ENCODE data around the gene ABCB10. TPM values are rescaled to one million over a fixed set of nuclear protein-coding genes. Genes with fewer than 3 reads are reported as not detected.
"Not testable (repeated sequence)": the region's sequence is repeated elsewhere in the genome, so short reads cannot be mapped to it uniquely, and the experiment has no call there.

The ABCB10 gene
- total RNA-seq, 4 donors from 2014 or later, result 11.4 to 13.2 (median 12.2) TPM

DNA sequence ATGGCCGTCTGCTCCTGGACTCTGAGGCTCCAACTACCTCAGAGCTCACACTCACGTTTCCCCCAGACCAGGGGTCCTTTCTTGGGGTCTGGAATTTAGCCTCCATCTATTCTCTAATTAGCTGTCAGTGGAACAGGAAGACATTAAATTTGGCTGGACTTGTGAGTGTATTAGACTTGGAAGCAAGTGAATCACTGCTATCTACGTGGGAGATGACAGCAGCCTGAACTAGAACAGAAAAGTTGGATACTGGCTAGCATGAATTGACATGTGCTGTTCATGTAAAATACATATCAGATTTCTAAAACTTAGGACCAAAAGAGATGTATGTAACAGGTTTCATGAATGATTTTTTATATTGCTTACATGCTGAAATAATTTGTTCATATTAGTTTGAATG is 39.4 kb upstream of the ABCB10 start:
- 55 to 57% methylated on average over 3 of the region's 3 CpGs for WGBS, 2 donors
- no peak overlapping the region for H3K4me3 ChIP-seq (ENCODE audit: low read depth, poor library complexity, severe bottlenecking)
- no peak for DNase-seq (ENCODE audit: low spot score in 2 of 2)
- no peak for TF ChIP-seq POLR2A (IDR thresholded peaks at IDR 0.05)
- TF ChIP-seq, protein P1, sequence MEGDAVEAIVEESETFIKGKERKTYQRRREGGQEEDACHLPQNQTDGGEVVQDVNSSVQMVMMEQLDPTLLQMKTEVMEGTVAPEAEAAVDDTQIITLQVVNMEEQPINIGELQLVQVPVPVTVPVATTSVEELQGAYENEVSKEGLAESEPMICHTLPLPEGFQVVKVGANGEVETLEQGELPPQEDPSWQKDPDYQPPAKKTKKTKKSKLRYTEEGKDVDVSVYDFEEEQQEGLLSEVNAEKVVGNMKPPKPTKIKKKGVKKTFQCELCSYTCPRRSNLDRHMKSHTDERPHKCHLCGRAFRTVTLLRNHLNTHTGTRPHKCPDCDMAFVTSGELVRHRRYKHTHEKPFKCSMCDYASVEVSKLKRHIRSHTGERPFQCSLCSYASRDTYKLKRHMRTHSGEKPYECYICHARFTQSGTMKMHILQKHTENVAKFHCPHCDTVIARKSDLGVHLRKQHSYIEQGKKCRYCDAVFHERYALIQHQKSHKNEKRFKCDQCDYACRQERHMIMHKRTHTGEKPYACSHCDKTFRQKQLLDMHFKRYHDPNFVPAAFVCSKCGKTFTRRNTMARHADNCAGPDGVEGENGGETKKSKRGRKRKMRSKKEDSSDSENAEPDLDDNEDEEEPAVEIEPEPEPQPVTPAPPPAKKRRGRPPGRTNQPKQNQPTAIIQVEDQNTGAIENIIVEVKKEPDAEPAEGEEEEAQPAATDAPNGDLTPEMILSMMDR (IDR thresholded peaks at IDR 0.05), result no peak
- intact Hi-C loops (cut with DNase I; ENCODE audit: low total_unique reads), result no loop called here

DNA sequence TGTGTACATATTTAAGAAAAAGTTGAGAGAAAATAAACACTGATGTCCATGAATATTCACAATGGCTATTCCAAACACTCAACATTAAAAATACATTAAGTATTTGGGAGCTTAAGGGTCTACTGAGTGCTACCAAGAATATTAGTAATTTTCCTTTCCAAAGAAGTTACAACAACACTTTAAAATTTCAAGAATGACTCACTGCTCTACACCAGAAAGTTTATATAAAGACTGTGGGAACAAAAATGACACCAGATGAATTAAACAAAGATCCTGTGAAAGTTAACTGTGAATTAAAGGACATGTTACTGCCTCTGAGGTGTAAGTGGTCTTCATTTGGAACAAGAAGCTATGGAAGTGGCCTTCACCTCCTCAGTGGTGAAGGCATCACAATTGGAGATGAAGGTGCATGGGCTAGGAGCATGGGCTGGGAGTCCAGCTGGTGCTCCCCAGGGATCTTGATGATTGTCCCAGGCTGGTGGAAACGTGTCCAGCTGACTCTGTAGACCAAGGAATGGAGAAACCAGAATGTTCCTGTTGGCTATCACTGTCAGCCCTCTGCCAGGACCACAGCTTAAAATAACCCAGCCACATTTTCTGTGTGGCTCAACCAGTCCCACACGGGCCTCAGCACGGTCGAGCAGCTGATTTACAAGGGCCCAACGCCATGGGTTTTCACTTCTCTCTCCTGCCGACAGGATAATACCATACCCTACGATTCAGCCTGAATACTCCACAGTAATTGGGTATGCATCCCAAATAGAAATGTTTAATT is 38.6 kb upstream of the ABCB10 start:
- no peak overlapping the region for H3K4me3 ChIP-seq (ENCODE audit: low read depth, poor library complexity, severe bottlenecking)
- intact Hi-C loops (cut with DNase I; ENCODE audit: low total_unique reads), result no loop called here
- TF ChIP-seq, protein P1 (IDR thresholded peaks at IDR 0.05), result no peak
- no peak for TF ChIP-seq POLR2A (IDR thresholded peaks at IDR 0.05)
- peak; percentile 46 to 72 for DNase-seq (ENCODE audit: low spot score in 2 of 2)
- 39 to 57% methylated on average over 7 of the region's 7 CpGs for whole genome bisulfite sequencing, 2 donors

DNA sequence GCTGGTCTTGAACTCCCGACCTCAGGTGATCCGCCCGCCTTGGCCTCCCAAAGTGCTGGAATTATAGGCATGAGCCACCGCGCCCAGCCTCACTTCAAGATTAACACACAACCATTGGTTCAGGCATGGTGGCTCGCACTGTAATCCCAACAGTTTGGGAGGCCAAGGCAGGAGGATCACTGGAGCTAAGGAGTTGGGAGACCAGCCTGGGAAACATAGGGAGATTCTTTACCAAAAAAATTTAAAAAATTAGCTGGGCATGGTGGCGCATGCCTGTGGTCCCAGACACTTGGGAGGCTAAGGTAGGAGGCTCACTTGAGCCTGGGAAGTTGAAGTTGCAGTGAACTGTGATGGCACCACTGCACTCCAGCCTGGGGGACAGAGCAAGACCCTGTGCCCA is 37.4 kb upstream of the ABCB10 start:
- WGBS, 2 donors, result 96% methylated on average over 7 of the region's 7 CpGs
- H3K4me3 ChIP-seq (ENCODE audit: low read depth, poor library complexity, severe bottlenecking); intact Hi-C loops (cut with DNase I; ENCODE audit: low total_unique reads); DNase-seq (ENCODE audit: low spot score in 2 of 2): not testable (repeated sequence)

DNA sequence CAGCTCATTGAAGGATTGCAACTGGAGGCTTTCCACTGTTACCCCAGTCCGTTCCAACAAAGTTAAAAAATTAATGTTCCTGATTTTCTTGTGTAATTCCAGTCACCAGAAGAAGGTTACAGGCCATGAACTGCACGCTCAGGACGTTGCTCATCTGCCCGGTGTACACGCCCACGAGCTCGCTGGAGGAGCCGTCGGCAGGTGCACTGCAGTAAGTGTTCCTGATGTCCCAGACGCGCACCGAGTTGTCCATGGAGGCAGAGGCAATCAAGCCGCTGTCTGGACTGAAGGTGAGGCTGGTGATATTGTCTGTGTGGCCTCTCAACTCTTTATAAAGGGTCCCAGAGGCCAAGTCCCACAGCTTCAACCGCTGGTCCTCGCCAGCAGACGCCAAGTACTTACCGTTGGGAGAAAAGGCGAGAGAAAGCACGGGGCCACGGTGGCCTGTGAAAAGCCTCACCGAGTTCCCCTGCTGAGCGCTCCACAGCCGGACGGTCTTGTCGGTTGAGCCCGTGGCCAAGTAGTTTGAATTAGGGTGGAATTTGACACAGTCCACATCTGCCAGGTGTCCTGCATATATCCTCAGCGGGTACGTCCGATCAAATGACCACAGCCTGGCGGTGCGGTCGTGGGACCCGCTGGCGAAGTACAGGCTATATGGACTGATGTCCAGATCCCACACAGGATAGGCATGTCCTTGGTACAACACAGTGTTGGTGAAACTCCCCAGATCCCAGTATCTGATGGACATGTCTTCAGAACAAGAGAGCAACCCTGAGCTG is 35.9 kb upstream of the ABCB10 start:
- intact Hi-C loops (cut with DNase I; ENCODE audit: low total_unique reads), result no loop called here
- H3K4me3 ChIP-seq (ENCODE audit: low read depth, poor library complexity, severe bottlenecking), result no peak overlapping the region
- WGBS, 2 donors, result 95 to 98% methylated on average over 33 to 34 of the region's 34 CpGs
- peak in 1 of 2 donors; percentile 81 for DNase-seq (ENCODE audit: low spot score in 2 of 2)
- TF ChIP-seq POLR2A (IDR thresholded peaks at IDR 0.05), result no peak
- TF ChIP-seq, protein P1 (IDR thresholded peaks at IDR 0.05), result no peak

DNA sequence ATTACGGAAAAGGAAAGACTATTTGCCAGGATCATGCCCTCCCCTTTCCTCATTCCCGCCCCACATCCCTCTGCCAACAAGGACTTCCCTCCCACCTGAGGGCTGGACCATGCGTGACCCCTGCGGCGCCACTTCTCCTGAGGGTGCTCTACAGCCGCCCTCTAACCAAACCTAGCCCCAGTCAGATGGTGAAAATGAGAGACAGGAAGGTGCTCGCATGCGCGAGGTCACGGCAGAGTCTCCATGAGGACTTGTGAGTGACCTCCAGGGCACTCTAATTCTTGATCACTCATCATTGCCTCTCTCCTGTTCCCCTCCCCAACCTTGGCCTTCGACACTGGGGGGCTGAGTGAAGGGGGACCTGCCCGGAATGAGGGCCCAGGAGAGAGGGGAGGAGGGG is 35.3 kb upstream of the ABCB10 start:
- DNase-seq (ENCODE audit: low spot score in 2 of 2), result peak in 1 of 2 donors; percentile 73
- TF ChIP-seq POLR2A (IDR thresholded peaks at IDR 0.05), result no peak
- TF ChIP-seq, protein P1 (IDR thresholded peaks at IDR 0.05), result no peak

DNA sequence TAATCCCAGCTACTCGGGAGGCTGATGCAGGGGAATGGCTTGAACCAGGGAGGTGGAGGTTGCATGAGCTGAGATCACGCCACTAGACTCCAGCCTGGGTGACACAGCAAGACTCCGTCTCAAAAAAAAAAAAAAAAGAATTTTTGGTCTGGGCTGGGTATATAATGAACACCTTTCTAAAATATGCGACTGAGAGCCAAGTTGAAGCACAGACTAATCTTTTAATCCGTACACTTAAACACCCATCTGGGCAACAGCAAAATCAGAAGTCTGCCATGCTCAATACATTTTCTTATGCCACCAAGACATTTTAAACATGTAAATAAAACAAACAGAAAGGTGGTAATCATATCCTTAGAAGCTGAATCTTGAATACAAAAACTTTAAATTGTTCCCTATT is 31.6 kb upstream of the ABCB10 start:
- intact Hi-C loops (cut with DNase I; ENCODE audit: low total_unique reads), result no loop called here
- 87 to 91% methylated on average over 5 of the region's 5 CpGs for WGBS, 2 donors
- no peak for DNase-seq (ENCODE audit: low spot score in 2 of 2)
- H3K4me3 ChIP-seq (ENCODE audit: low read depth, poor library complexity, severe bottlenecking), result no peak overlapping the region
- no peak for TF ChIP-seq POLR2A (IDR thresholded peaks at IDR 0.05)
- TF ChIP-seq, protein P1 (IDR thresholded peaks at IDR 0.05), result no peak

More for the DNA sequence above, 35.3 kb upstream of the ABCB10 start:
- intact Hi-C loops (cut with DNase I; ENCODE audit: low total_unique reads), result no loop called here
- 89 to 95% methylated on average over 12 of the region's 12 CpGs for WGBS, 2 donors
- no peak overlapping the region for H3K4me3 ChIP-seq (ENCODE audit: low read depth, poor library complexity, severe bottlenecking)

Measured in lower leg skin (tissue), 4 donors.